ENCODE results near the gene LSM14A. TPM values are rescaled to one million over a fixed set of nuclear protein-coding genes. Genes with fewer than 3 reads are reported as not detected.

Gene LSM14A
- total RNA-seq, 1 donor from 2014 or later: 109 TPM

DNA sequence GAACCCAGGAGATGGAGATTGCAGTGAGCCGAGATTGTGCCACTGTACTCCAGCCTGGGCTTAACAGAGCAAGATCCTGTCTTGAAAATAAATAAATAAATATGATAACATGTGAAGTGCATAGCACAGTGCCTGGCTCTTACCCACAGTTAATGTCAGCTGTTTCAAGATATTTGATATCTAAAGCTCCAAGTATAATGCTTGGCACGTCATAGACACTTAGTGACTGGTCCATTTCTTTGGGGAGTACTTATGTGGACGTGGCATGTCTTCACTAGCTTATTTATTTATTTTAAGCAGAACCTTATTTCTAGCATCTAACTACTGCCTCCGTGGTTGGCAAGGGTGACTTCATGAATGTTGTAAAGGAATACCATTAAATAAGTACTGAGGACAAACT lies 100.8 kb downstream of the LSM14A start:
- Histone ChIP-seq H3K4me1 (peaks cover 80% of the 10 kb centered on the region), H3K27ac (no peak overlapping the region), H3K9me3 (no peaks in the 10 kb centered on the region), H3K27me3 (ENCODE audit: low read depth) (no peaks in the 10 kb centered on the region), H3K36me3 (no peaks in the 10 kb centered on the region), H3K4me3 (no peak overlapping the region)
- ATAC-seq (no peak), DNase-seq (no peak)
- TF ChIP-seq, protein P1, sequence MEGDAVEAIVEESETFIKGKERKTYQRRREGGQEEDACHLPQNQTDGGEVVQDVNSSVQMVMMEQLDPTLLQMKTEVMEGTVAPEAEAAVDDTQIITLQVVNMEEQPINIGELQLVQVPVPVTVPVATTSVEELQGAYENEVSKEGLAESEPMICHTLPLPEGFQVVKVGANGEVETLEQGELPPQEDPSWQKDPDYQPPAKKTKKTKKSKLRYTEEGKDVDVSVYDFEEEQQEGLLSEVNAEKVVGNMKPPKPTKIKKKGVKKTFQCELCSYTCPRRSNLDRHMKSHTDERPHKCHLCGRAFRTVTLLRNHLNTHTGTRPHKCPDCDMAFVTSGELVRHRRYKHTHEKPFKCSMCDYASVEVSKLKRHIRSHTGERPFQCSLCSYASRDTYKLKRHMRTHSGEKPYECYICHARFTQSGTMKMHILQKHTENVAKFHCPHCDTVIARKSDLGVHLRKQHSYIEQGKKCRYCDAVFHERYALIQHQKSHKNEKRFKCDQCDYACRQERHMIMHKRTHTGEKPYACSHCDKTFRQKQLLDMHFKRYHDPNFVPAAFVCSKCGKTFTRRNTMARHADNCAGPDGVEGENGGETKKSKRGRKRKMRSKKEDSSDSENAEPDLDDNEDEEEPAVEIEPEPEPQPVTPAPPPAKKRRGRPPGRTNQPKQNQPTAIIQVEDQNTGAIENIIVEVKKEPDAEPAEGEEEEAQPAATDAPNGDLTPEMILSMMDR (IDR thresholded peaks at IDR 0.05): no peak
- intact Hi-C loops (cut with DNase I): no loop called here

DNA sequence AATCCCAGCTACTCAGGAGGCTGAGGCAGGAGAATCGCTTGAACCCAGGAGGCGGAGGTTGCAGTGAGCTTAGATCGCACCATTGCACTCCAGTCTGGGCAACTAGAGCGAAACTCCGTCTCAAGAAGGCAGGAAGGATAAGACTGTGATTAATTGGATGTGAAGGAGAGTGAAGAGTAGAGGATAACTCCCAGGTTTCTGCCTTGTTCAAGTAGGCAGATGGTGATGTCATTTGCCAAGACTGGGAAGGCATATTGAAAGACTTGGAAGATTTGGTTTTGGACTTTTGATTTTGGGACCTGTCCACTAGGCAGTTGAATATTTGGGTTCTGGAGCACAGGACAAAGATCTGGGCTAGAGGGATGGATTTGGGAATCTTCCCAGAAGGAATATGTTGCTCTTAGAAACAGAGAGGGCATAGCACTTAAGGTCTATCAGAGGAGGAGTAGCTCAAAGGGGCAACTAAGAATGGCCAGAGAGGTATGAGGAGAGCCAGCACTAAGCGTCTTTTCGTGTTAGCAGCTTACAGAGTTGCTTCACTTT lies 102.1 kb downstream of the LSM14A start:
- H3K9me3 ChIP-seq: no peaks in the 10 kb centered on the region
- DNase-seq (no peak), ATAC-seq (no peak)
- peak overlapping the region; percentile 20 for H3K27ac ChIP-seq
- peaks cover 8% of the 10 kb centered on the region for H3K36me3 ChIP-seq
- intact Hi-C loops (cut with DNase I): no loop called here
- TF ChIP-seq, protein P1 (IDR thresholded peaks at IDR 0.05): no peak
- H3K4me1 ChIP-seq: peaks cover 69% of the 10 kb centered on the region
- H3K4me3 ChIP-seq: no peak overlapping the region
- no peaks in the 10 kb centered on the region for H3K27me3 ChIP-seq (ENCODE audit: low read depth)

DNA sequence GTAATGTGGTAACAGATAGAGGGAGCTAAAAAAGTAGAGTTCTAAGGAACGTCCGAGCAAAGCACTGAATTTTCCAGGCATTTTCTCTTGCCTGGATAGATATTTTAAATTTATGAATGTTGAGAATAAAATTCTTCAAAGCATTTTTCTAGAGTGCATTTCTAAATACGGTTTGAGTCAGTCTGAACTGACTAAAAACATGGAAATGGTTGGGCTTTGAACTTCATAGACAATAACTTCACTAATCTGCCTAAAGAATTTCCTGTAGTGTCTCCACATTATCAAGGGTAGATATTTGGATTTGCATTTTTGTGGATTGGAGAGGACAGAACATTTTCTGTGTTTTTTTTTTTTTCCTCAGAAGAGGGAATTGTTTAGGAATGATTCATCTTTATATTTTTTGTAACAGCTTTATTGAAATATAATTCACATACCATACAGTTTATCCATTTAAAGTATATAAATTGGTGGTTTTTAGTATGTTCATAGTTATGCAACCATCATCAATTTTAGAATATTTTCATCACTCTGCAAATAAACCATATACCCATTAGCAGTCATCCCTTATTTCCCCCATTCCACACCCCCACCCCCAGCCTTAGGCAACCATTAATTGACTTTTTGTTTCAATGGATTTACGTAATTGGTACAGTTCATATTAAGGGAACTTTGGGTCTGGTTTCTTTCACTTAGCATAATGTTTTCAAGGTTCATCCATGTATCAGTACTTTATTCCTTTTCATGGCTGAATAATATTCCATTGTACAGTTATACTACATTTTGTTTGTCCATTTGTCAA lies 102.7 kb downstream of the LSM14A start:
- H3K36me3 ChIP-seq: peaks cover 8% of the 10 kb centered on the region
- intact Hi-C loops (cut with DNase I): no loop called here
- TF ChIP-seq, protein P1 (IDR thresholded peaks at IDR 0.05): no peak
- H3K27me3 ChIP-seq (ENCODE audit: low read depth): no peaks in the 10 kb centered on the region
- no peak for ATAC-seq
- H3K4me3 ChIP-seq: no peak overlapping the region
- peaks cover 62% of the 10 kb centered on the region for H3K4me1 ChIP-seq
- H3K27ac ChIP-seq: peak overlapping the region; percentile 20
- H3K9me3 ChIP-seq: no peaks in the 10 kb centered on the region
- DNase-seq: no peak

DNA sequence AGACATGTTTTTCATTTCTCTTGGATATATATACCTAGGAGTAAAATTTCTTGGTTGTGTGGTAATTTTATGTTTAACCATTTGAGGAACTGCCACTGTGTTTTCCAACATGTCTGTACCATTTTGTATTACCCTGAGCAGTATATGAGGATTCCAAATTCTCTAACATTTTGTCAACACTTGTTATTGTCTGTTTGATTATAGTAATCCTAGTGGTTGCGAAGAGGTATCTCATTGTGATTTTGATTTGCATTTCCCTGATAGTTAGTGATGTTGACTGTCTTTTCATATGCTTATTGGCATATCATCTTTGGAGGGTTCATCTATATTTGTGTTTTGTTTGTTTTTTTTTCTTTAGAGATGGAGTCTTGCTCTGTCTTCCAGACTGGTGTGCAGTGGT lies 103.4 kb downstream of the LSM14A start:
- DNase-seq (no peak), ATAC-seq (no peak)
- Histone ChIP-seq H3K4me3 (no peak overlapping the region), H3K9me3 (no peaks in the 10 kb centered on the region), H3K36me3 (peaks cover 8% of the 10 kb centered on the region), H3K27me3 (ENCODE audit: low read depth) (no peaks in the 10 kb centered on the region), H3K27ac (no peak overlapping the region), H3K4me1 (peaks cover 55% of the 10 kb centered on the region)
- intact Hi-C loops (cut with DNase I): no loop called here
- TF ChIP-seq, protein P1 (IDR thresholded peaks at IDR 0.05): no peak

DNA sequence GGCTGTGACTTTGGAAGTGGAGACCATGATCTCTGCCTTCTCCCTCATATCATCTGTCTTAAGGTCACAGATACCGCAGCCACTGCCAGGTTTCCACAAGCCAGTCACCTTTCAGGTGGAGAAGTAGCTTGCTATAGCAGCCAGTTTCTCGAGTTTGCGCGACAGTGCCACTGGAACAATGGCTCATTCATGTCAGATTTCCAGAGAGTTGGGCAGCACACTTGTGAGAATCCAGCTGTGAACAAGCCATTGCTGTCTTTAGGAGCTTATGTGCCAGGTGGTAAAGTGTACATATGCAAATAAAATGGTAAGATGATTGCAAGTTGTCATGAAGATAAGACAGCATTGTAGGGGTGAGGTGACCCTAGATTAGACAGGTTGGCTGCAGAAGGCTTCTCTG lies 104.3 kb downstream of the LSM14A start:
- ATAC-seq: no peak
- Histone ChIP-seq H3K27ac (no peak overlapping the region), H3K4me1 (peaks cover 46% of the 10 kb centered on the region)

More for the DNA sequence above, 104.3 kb downstream of the LSM14A start:
- intact Hi-C loops (cut with DNase I): no loop called here
- no peaks in the 10 kb centered on the region for H3K9me3 ChIP-seq
- DNase-seq: no peak
- no peak overlapping the region for H3K4me3 ChIP-seq
- H3K36me3 ChIP-seq: peaks cover 8% of the 10 kb centered on the region
- no peaks in the 10 kb centered on the region for H3K27me3 ChIP-seq (ENCODE audit: low read depth)
- TF ChIP-seq, protein P1 (IDR thresholded peaks at IDR 0.05): no peak

Measured in lower lobe of right lung (tissue), 2 donors.